ENCODE data around the gene OSTC. TPM values are rescaled to one million over a fixed set of nuclear protein-coding genes. Genes with fewer than 3 reads are reported as not detected.
A peak's percentile ranks its signal among the peaks of the same experiment; 100 is the strongest.

Gene OSTC
- total RNA-seq, 2 experiments from 2014 or later = 72.1 to 81.6 TPM

GRCh38 chr4:108620933-108621905 lies 29.2 kb upstream of the OSTC start:
- DNase-seq (peak; percentile 28), ATAC-seq (no peak)
- no peaks in the 10 kb centered on the region for H3K27me3 Mint-ChIP-seq (ENCODE audit: low read depth)
- peaks cover 48% of the 10 kb centered on the region for H3K4me1 Mint-ChIP-seq (ENCODE audit: low read depth)
- POLR2A ChIA-PET = interaction anchor here (1.0 to 2.5 kb wide), 2 partner anchors 10 to 29 kb away, joined by 3 to 18 read pairs; partner anchors contain the start of gene OSTC
- H3K4me3 Mint-ChIP-seq = peak overlapping the region; percentile 87
- H3K36me3 Mint-ChIP-seq (ENCODE audit: low read depth) = peaks cover 66% of the 10 kb centered on the region
- CTCF ChIA-PET = interaction anchor here (0.8 to 2.1 kb wide), 2 partner anchors 25 to 602 kb away, joined by 4 to 13 read pairs; no protein-coding TSS in a partner anchor
- peak overlapping the region; percentile 89 for H3K27ac Mint-ChIP-seq
- no peaks in the 10 kb centered on the region for H3K9me3 Mint-ChIP-seq (ENCODE audit: insufficient read depth)

DNA sequence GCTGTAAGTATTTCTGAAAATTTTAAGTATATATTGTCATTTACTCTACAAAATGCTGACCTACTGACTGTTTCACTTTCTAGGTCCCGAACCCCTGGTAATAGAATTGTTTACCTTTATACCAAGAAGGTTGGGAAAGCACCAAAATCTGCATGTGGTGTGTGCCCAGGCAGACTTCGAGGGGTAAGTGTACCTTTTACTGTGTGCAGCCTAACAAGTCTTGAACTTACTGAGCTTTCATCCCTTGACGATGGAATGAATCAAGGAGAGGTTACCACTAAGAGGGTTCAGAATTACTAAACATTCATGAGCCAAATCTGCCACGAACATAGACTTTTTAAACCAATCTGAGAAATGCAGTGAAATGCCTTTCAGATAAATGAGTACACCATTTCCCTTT lies 28.4 kb upstream of the OSTC start:
- ChIA-PET CTCF (interaction anchor here (0.8 kb wide), 1 partner anchor 24 kb away, joined by 4 read pairs; no protein-coding TSS in a partner anchor), POLR2A (interaction anchor here (0.6 to 2.5 kb wide), 2 partner anchors 14 to 28 kb away, joined by 4 to 18 read pairs; partner anchors contain the start of gene OSTC)
- peak overlapping the region; percentile 87 for H3K4me3 Mint-ChIP-seq
- H3K36me3 Mint-ChIP-seq (ENCODE audit: low read depth) = peaks cover 65% of the 10 kb centered on the region
- ATAC-seq = no peak
- H3K27me3 Mint-ChIP-seq (ENCODE audit: low read depth) = no peaks in the 10 kb centered on the region
- no peak for DNase-seq
- H3K9me3 Mint-ChIP-seq (ENCODE audit: insufficient read depth) = no peaks in the 10 kb centered on the region
- H3K4me1 Mint-ChIP-seq (ENCODE audit: low read depth) = peaks cover 48% of the 10 kb centered on the region
- H3K27ac Mint-ChIP-seq = no peak overlapping the region

DNA sequence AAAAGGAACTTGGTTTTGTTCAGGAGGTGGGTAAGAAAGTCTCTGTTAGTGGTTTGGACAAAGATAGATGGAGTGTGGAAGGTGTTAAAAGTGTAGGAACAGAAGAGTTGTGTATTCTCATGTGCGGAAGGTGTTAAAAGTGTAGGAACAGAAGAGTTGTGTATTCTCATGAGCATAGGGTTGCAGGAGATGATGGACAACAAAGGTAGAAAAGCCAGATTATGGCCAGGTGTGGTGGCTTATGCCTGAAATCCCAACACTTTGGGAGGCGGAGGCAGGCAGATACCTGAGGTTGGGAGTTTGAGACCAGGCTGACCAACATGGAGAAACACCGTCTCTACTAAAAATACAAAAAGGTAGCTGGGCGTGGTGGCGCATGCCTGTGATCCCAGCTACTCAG lies 27.6 kb upstream of the OSTC start:
- H3K4me1 Mint-ChIP-seq (ENCODE audit: low read depth) = peaks cover 48% of the 10 kb centered on the region
- peak overlapping the region; percentile 2 for H3K27ac Mint-ChIP-seq

DNA sequence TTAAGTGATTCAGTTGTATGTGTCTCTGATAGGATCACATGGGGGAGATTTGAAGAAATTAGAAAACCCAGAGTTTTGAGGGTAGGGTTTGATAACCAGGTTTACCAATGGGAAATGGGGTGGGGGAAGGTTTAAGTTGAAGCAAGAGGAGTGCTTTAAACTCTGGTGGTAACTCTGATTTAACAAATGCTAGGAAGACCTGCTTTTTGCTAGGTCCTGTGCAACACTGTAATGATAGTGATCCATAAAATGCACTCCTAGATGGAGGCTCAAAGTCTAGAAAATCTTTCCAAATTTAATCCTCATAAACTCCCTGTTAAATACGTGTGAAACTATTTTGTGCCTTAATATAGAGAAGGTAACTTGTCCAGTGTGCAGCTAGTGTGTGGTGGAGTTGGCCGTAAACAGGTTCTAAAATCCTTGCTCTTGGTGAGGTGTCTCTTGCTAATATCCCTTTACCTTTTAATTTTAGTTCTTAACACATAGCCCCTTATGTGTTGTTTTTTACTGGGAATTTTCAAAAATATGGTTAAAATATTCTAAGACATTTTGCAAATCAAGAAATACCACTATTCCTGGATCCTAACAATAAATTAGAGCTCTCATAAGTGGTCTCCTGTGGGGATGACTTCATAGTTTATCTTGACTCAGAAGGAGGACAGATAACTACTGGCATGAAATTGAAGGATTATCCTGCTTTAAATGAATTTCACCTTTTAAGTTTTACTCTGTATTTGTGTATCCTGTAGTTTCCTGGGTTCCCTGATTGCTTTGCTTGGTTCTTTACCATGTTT lies 25.9 kb upstream of the OSTC start:
- Mint-ChIP-seq H3K27ac (peak overlapping the region; percentile 41), H3K9me3 (ENCODE audit: insufficient read depth) (no peaks in the 10 kb centered on the region), H3K27me3 (ENCODE audit: low read depth) (no peaks in the 10 kb centered on the region), H3K4me3 (no peak overlapping the region), H3K36me3 (ENCODE audit: low read depth) (peaks cover 68% of the 10 kb centered on the region), H3K4me1 (ENCODE audit: low read depth) (peaks cover 40% of the 10 kb centered on the region)
- CTCF ChIA-PET = interaction anchor here (1.2 to 1.4 kb wide), 2 partner anchors 14 to 606 kb away, joined by 3 to 5 read pairs; no protein-coding TSS in a partner anchor
- no peak for DNase-seq
- ATAC-seq = no peak
- POLR2A ChIA-PET = interaction anchor here (0.6 to 2.4 kb wide), 4 partner anchors 11 to 589 kb away, joined by 4 to 8 read pairs (median 5); partner anchors contain the start of gene OSTC

More for the DNA sequence above, 27.6 kb upstream of the OSTC start:
- no peak for ATAC-seq
- Mint-ChIP-seq H3K4me3 (peak overlapping the region; percentile 87), H3K9me3 (ENCODE audit: insufficient read depth) (no peaks in the 10 kb centered on the region), H3K36me3 (ENCODE audit: low read depth) (peaks cover 62% of the 10 kb centered on the region), H3K27me3 (ENCODE audit: low read depth) (no peaks in the 10 kb centered on the region)
- ChIA-PET POLR2A (interaction anchor here (2.4 kb wide), 1 partner anchor 27 kb away, joined by 8 read pairs; the partner anchor contains the start of gene OSTC), CTCF (no interaction called here)
- DNase-seq = no peak

DNA sequence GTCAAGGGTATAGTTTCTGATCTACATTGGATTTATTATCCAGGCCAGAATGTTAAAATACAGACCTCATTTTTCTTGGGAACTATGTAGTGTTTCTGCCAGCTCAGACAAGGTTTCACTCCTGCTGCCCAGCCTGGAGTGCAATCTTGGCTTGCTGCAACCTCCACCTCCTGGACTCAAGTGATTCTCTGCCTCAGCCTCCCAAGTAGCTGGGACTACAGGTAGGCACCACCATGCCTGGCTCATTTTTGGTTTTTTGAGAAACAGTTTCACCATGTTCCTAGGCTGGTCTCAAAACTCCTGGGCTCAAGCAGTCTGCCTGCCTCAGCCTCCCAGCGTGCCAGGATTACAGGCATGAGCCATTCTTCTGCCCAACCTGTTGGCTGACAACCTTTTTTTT lies 24.3 kb upstream of the OSTC start:
- Mint-ChIP-seq H3K27ac (no peak overlapping the region), H3K9me3 (ENCODE audit: insufficient read depth) (no peaks in the 10 kb centered on the region), H3K36me3 (ENCODE audit: low read depth) (peaks cover 76% of the 10 kb centered on the region), H3K4me3 (no peak overlapping the region), H3K27me3 (ENCODE audit: low read depth) (no peaks in the 10 kb centered on the region), H3K4me1 (ENCODE audit: low read depth) (peaks cover 35% of the 10 kb centered on the region)
- POLR2A ChIA-PET = interaction anchor here (1.2 to 2.1 kb wide), 2 partner anchors 10 to 24 kb away, joined by 4 to 6 read pairs; partner anchors contain the start of gene OSTC
- no peak for ATAC-seq
- DNase-seq = no peak
- CTCF ChIA-PET = interaction anchor here (0.9 kb wide), 1 partner anchor 607 kb away, joined by 3 read pairs; no protein-coding TSS in a partner anchor

DNA sequence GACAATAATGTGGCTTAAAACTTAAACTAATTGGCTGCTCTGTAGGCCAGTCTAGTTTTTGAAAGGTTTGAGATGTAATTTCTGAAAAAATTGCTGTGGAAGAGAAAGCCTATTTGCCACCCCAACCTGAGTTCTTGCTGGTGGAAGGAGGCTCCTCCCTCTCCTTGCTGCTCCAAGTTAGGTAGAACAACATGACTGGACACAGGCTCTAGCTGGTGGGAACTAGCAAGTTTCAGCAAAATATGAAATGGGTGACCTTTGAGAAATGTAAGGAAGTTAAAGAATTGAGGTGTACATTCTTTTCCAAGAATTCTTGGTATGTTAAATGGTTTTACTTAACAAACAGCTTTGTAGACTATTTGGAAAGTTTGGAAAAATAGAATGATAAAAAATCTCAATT lies 22.0 kb upstream of the OSTC start:
- DNase-seq (no peak), ATAC-seq (no peak)
- Mint-ChIP-seq H3K4me3 (no peak overlapping the region), H3K9me3 (ENCODE audit: insufficient read depth) (no peaks in the 10 kb centered on the region), H3K36me3 (ENCODE audit: low read depth) (peaks cover 76% of the 10 kb centered on the region), H3K4me1 (ENCODE audit: low read depth) (peaks cover 16% of the 10 kb centered on the region), H3K27me3 (ENCODE audit: low read depth) (no peaks in the 10 kb centered on the region), H3K27ac (no peak overlapping the region)
- ChIA-PET CTCF (interaction anchor here (1.0 to 2.2 kb wide), 3 partner anchors 9 to 609 kb away, joined by 4 to 5 read pairs (median 4); no protein-coding TSS in a partner anchor), POLR2A (interaction anchor here (0.6 kb wide), 1 partner anchor 249 kb away, joined by 3 read pairs; no protein-coding TSS in a partner anchor)

GRCh38 chr4:108635070-108635655 lies 15.2 kb upstream of the OSTC start:
- Mint-ChIP-seq H3K4me3 (no peak overlapping the region), H3K9me3 (ENCODE audit: insufficient read depth) (no peaks in the 10 kb centered on the region), H3K36me3 (ENCODE audit: low read depth) (peaks cover 45% of the 10 kb centered on the region), H3K4me1 (ENCODE audit: low read depth) (no peaks in the 10 kb centered on the region), H3K27ac (peak overlapping the region; percentile 39), H3K27me3 (ENCODE audit: low read depth) (no peaks in the 10 kb centered on the region)
- POLR2A ChIA-PET = interaction anchor here (0.9 to 1.5 kb wide), 2 partner anchors 10 to 13 kb away, joined by 4 to 6 read pairs; no protein-coding TSS in a partner anchor
- ATAC-seq (no peak), DNase-seq (no peak)
- CTCF ChIA-PET = interaction anchor here (1.1 kb wide), 1 partner anchor 15 kb away, joined by 3 read pairs; the partner anchor contains the start of gene OSTC

- H3K4me1 Mint-ChIP-seq (ENCODE audit: low read depth) = no peaks in the 10 kb centered on the region
- no peak overlapping the region for H3K4me3 Mint-ChIP-seq
- ChIA-PET CTCF (interaction anchor here (1.1 kb wide), 1 partner anchor 14 kb away, joined by 3 read pairs; the partner anchor contains the start of gene OSTC), POLR2A (interaction anchor here (0.9 to 1.5 kb wide), 2 partner anchors 11 to 14 kb away, joined by 4 to 6 read pairs; no protein-coding TSS in a partner anchor)
- no peak overlapping the region for H3K27ac Mint-ChIP-seq
- H3K36me3 Mint-ChIP-seq (ENCODE audit: low read depth) = peaks cover 36% of the 10 kb centered on the region
- DNase-seq (no peak), ATAC-seq (no peak)
- no peaks in the 10 kb centered on the region for H3K9me3 Mint-ChIP-seq (ENCODE audit: insufficient read depth)
- no peaks in the 10 kb centered on the region for H3K27me3 Mint-ChIP-seq (ENCODE audit: low read depth)
Measured at GRCh38 chr4:108636246-108636645, 14.2 kb upstream of the OSTC start.

GRCh38 chr4:108637856-108638255 lies 12.5 kb upstream of the OSTC start:
- no peaks in the 10 kb centered on the region for H3K9me3 Mint-ChIP-seq (ENCODE audit: insufficient read depth)
- DNase-seq (no peak), ATAC-seq (no peak)
- POLR2A ChIA-PET = no interaction called here
- H3K4me3 Mint-ChIP-seq = no peak overlapping the region
- no peaks in the 10 kb centered on the region for H3K27me3 Mint-ChIP-seq (ENCODE audit: low read depth)
- H3K36me3 Mint-ChIP-seq (ENCODE audit: low read depth) = peaks cover 24% of the 10 kb centered on the region
- no peaks in the 10 kb centered on the region for H3K4me1 Mint-ChIP-seq (ENCODE audit: low read depth)
- CTCF ChIA-PET = interaction anchor here (0.6 to 1.9 kb wide), 5 partner anchors 10 to 619 kb away, joined by 3 to 9 read pairs (median 3); no protein-coding TSS in a partner anchor
- no peak overlapping the region for H3K27ac Mint-ChIP-seq

DNA sequence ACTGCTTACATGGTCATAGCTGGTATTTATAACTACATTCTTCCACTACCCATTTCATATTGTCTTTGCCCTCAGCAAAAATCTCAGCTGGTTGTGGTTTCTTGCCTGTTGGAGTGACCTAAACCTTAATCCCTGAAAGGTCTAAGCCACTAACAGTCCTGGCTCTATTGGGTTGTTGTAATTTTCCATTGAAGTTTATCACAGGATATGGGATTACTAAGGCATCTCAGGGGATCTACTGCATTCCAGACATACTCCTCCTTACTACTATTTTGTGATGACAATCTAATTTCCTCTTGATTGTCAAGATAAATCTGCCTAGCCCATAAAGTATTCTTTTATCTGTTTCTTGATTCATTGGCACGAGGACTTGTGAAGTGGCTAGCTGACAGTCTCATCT lies 6.2 kb upstream of the OSTC start:
- Mint-ChIP-seq H3K27me3 (ENCODE audit: low read depth) (no peaks in the 10 kb centered on the region), H3K4me1 (ENCODE audit: low read depth) (peaks cover 4% of the 10 kb centered on the region), H3K27ac (no peak overlapping the region), H3K4me3 (no peak overlapping the region), H3K36me3 (ENCODE audit: low read depth) (peaks cover 2% of the 10 kb centered on the region), H3K9me3 (ENCODE audit: insufficient read depth) (no peaks in the 10 kb centered on the region)
- CTCF ChIA-PET = no interaction called here
- no peak for ATAC-seq
- DNase-seq = no peak
- POLR2A ChIA-PET = no interaction called here

All from activated CD8-positive, alpha-beta T cell treated with anti-CD3 and anti-CD28 coated beads, Interleukin-2, amount 10 ng/mL, durations not matched to agents 7 days and 5 days (primary cell).